Measurements from ENCODE around the gene OPN3.

- TF ChIP-seq, protein P1, sequence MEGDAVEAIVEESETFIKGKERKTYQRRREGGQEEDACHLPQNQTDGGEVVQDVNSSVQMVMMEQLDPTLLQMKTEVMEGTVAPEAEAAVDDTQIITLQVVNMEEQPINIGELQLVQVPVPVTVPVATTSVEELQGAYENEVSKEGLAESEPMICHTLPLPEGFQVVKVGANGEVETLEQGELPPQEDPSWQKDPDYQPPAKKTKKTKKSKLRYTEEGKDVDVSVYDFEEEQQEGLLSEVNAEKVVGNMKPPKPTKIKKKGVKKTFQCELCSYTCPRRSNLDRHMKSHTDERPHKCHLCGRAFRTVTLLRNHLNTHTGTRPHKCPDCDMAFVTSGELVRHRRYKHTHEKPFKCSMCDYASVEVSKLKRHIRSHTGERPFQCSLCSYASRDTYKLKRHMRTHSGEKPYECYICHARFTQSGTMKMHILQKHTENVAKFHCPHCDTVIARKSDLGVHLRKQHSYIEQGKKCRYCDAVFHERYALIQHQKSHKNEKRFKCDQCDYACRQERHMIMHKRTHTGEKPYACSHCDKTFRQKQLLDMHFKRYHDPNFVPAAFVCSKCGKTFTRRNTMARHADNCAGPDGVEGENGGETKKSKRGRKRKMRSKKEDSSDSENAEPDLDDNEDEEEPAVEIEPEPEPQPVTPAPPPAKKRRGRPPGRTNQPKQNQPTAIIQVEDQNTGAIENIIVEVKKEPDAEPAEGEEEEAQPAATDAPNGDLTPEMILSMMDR (IDR thresholded peaks at IDR 0.05; ENCODE audit: extremely low read depth in 1 of 2, insufficient read depth in 1 of 2, low read depth in 1 of 2, low read length in 2 of 2) = no peak
- TF ChIP-seq MYC (IDR thresholded peaks at IDR 0.05; ENCODE audit: low read depth, low read length) (no peak), JUN (IDR thresholded peaks at IDR 0.05; ENCODE audit: borderline replicate concordance, insufficient read depth, insufficient read length, low read depth) (no peak)
These were observed 48.4 kb downstream of the OPN3 start for GRCh38 chr1:241591736-241592135.
